Measurements from ENCODE around the gene DPY30.

The DPY30 gene

GRCh38 chr2:31979018-31979417, 60.6 kb downstream of the DPY30 start:
- no peak for DNase-seq (ENCODE audit: low spot score)
- no peak for FAIRE-seq

GRCh38 chr2:31978436-31978835, 61.2 kb downstream of the DPY30 start:
- DNase-seq (ENCODE audit: low spot score) (no peak), FAIRE-seq (no peak)
